ENCODE data around the gene ALX3. TPM values are rescaled to one million over a fixed set of nuclear protein-coding genes. Genes with fewer than 3 reads are reported as not detected.

The ALX3 gene
- total RNA-seq, 1 donor from 2014 or later, result not detected

- H3K4me1 Mint-ChIP-seq (ENCODE audit: low read depth), result no peaks in the 10 kb centered on the region
- no peak for DNase-seq (ENCODE audit: low spot score)
- H3K27ac Mint-ChIP-seq, result no peak overlapping the region
- H3K4me3 Mint-ChIP-seq, result no peak overlapping the region
- peaks cover 62% of the 10 kb centered on the region for H3K36me3 Mint-ChIP-seq (ENCODE audit: low read depth)
- H3K9me3 Mint-ChIP-seq, result no peaks in the 10 kb centered on the region
- intact Hi-C loops (cut with micrococcal nuclease), result no loop called here
- no peaks in the 10 kb centered on the region for H3K27me3 Mint-ChIP-seq (ENCODE audit: insufficient read depth)
These were observed 52.7 kb downstream of the ALX3 start for GRCh38 chr1:110017792-110018191.

GRCh38 chr1:110012100-110012780 is 58.2 kb downstream of the ALX3 start:
- Mint-ChIP-seq H3K4me1 (ENCODE audit: low read depth) (peaks cover 5% of the 10 kb centered on the region), H3K36me3 (ENCODE audit: low read depth) (peaks cover 56% of the 10 kb centered on the region)

DNA sequence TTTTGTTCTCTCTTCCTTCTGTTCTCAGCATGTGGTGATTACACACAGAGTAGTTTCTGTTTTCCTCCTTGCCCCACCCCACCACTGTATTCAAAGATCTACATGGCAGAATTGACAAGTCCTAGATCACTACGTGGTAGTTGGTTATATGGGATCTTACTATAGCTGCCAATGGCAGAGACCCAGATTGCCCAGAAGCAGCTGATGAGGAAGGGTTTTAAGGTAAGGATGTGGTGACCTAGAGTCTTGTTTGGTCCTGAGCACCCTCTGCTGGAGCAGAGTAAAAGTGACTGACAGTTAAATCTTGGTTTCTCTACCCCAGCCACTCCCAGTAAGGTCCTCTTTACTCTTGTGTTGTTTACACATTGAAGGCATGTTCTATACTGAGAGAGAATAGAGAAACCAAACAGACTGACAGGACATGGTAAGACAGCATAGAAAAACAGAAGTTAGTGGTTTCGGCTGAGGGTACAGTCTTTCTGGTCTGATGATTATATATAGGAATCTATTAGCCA is 58.9 kb downstream of the ALX3 start:
- Mint-ChIP-seq H3K27ac (no peak overlapping the region), H3K4me1 (ENCODE audit: low read depth) (peaks cover 5% of the 10 kb centered on the region), H3K9me3 (no peaks in the 10 kb centered on the region), H3K4me3 (no peak overlapping the region), H3K36me3 (ENCODE audit: low read depth) (peaks cover 50% of the 10 kb centered on the region), H3K27me3 (ENCODE audit: insufficient read depth) (no peaks in the 10 kb centered on the region)
- intact Hi-C loops (cut with micrococcal nuclease), result loop anchor here (1.0 kb wide), 4 partner anchors 23 to 368 kb away; partner anchors contain the start of genes AHCYL1 and STRIP1
- peak; percentile 35 for DNase-seq (ENCODE audit: low spot score)

More at GRCh38 chr1:110012100-110012780, 58.2 kb downstream of the ALX3 start:
- intact Hi-C loops (cut with micrococcal nuclease), result no loop called here
- no peaks in the 10 kb centered on the region for H3K9me3 Mint-ChIP-seq
- no peaks in the 10 kb centered on the region for H3K27me3 Mint-ChIP-seq (ENCODE audit: insufficient read depth)
- H3K4me3 Mint-ChIP-seq, result no peak overlapping the region
- DNase-seq (ENCODE audit: low spot score), result no peak
- no peak overlapping the region for H3K27ac Mint-ChIP-seq

Other genes with a start within 250 kb of the ALX3 start
- 269 and 275 TPM in 2 replicates for gene CSF1, start 159.8 kb downstream of the ALX3 start, total RNA-seq
- 63.8 and 64.1 TPM in 2 replicates for gene AHCYL1, start 85.9 kb downstream of the ALX3 start, total RNA-seq
- gene STRIP1, start 36.0 kb downstream of the ALX3 start, total RNA-seq, result 41.5 and 43.7 TPM in 2 replicates
- gene UBL4B, start 41.8 kb upstream of the ALX3 start, total RNA-seq, result not detected in 2 replicates
- 0.05 and 0.23 TPM in 2 replicates for gene SLC6A17, start 79.8 kb upstream of the ALX3 start, total RNA-seq
- gene KCNC4, start 139.6 kb upstream of the ALX3 start, total RNA-seq, result 11.8 and 14.3 TPM in 2 replicates